ENCODE measurements around the gene SLC25A27.

GRCh38 chr6:46719099-46719498 lies 66.3 kb downstream of the SLC25A27 start:
- no peak for TF ChIP-seq POLR2AphosphoS5 (IDR thresholded peaks at IDR 0.05; ENCODE audit: low read depth, low read length)
- TF ChIP-seq TAF1 (IDR thresholded peaks at IDR 0.05; ENCODE audit: borderline replicate concordance, insufficient read depth, low read length) = no peak
- TF ChIP-seq REST (IDR thresholded peaks at IDR 0.05; ENCODE audit: insufficient read depth in 1 of 2, low read depth in 2 of 2, low read length in 2 of 2) = no peak
- no peak for TF ChIP-seq FOXP2 (optimal IDR thresholded peaks at IDR 0.05; ENCODE audit: borderline replicate concordance, extremely low read depth, extremely low read length, insufficient read depth)
- TF ChIP-seq SIN3A (IDR thresholded peaks at IDR 0.05; ENCODE audit: borderline replicate concordance, insufficient read depth, low read length) = no peak

All from PFSK-1 (cell line).